Mesenchymal stem cell (in vitro differentiated cells and primary cell): Measurements from ENCODE around the gene NTSR1.

Experiments used
- DNase-seq: peaks from one replicate; pipeline ENCODE4 v3.0.0-alpha.2; 2013
- H2AFZ ChIP-seq: one replicate; pipeline ENCODE4 v1.6.1; 2013; ENCODE audit warnings: low read depth, mild to moderate bottlenecking, control low read depth, inconsistent platforms, low read length, moderate library complexity
- H2AK5ac ChIP-seq: 2 replicates; pipeline ENCODE4 v1.6.1; 2013; ENCODE audit warnings: low read length, moderate library complexity, mild to moderate bottlenecking, inconsistent platforms; ENCODE audit not compliant: severe bottlenecking
- H2BK120ac ChIP-seq: one replicate; pipeline ENCODE4 v1.6.1; 2013; ENCODE audit warnings: low read depth, mild to moderate bottlenecking, inconsistent platforms, low read length, moderate library complexity
- H2BK12ac ChIP-seq, 2 experiments: one replicate each; pipeline ENCODE4 v1.6.1; 2013; ENCODE audit warnings: inconsistent platforms in 2 of 2, low read length in 2 of 2, mild to moderate bottlenecking in 2 of 2, moderate library complexity in 2 of 2, control low read depth in 1 of 2
- H2BK15ac ChIP-seq: one replicate; pipeline ENCODE4 v1.6.1; 2013; ENCODE audit warnings: mild to moderate bottlenecking, low read depth, inconsistent platforms; ENCODE audit not compliant: poor library complexity, severe bottlenecking
- H2BK5ac ChIP-seq: 2 replicates; pipeline ENCODE4 v1.6.1; 2013; ENCODE audit warnings: low read depth, mild to moderate bottlenecking, low read length, control low read depth, inconsistent platforms; ENCODE audit not compliant: poor library complexity, severe bottlenecking
- H3K14ac ChIP-seq, 2 experiments: one replicate each; pipeline ENCODE4 v1.6.1; 2013; ENCODE audit warnings: inconsistent platforms in 2 of 2, low read length in 2 of 2, control low read depth in 1 of 2, mild to moderate bottlenecking in 1 of 2, moderate library complexity in 1 of 2
- H3K18ac ChIP-seq, 2 experiments: one replicate each; pipeline ENCODE4 v1.6.1; 2013; ENCODE audit warnings: inconsistent platforms in 2 of 2, low read length in 2 of 2, control low read depth in 1 of 2, low read depth in 1 of 2, mild to moderate bottlenecking in 1 of 2
- H3K23ac ChIP-seq, 2 experiments: one replicate each; pipeline ENCODE4 v1.6.1; 2013; ENCODE audit warnings: inconsistent platforms in 2 of 2, low read length in 2 of 2, mild to moderate bottlenecking in 2 of 2, moderate library complexity in 2 of 2, control low read depth in 1 of 2
- H3K27ac ChIP-seq: 2 replicates; pipeline ENCODE4 v1.5.1; 2013; ENCODE audit warnings: mild to moderate bottlenecking, moderate library complexity, low read length, control low read depth, inconsistent platforms; ENCODE audit not compliant: poor library complexity, severe bottlenecking
- H3K27me3 ChIP-seq, 2 experiments: 2 replicates each; pipeline versions ENCODE4 v1.6.1 to v1.7.0; 2013; ENCODE audit warnings: low read length in 2 of 2, mild to moderate bottlenecking in 2 of 2, moderate library complexity in 2 of 2, control low read depth in 1 of 2, inconsistent platforms in 1 of 2; ENCODE audit not compliant: control insufficient read depth in 1 of 2, insufficient read depth in 1 of 2
- H3K36me3 ChIP-seq, 2 experiments: 2 replicates each; pipeline versions ENCODE4 v1.6.1 to v1.7.0; 2013; ENCODE audit warnings: low read length in 2 of 2, control low read depth in 1 of 2, inconsistent platforms in 1 of 2, low read depth in 1 of 2, mild to moderate bottlenecking in 1 of 2; ENCODE audit not compliant: insufficient read depth in 2 of 2, control insufficient read depth in 1 of 2
- H3K4ac ChIP-seq, 2 experiments: one replicate each; pipeline ENCODE4 v1.6.1; 2013; ENCODE audit warnings: inconsistent platforms in 2 of 2, low read length in 2 of 2, mild to moderate bottlenecking in 2 of 2, moderate library complexity in 2 of 2, control low read depth in 1 of 2, low read depth in 1 of 2
- H3K4me1 ChIP-seq: 2 replicates; pipeline ENCODE4 v1.6.1; 2013; ENCODE audit warnings: low read depth, low read length, control low read depth; ENCODE audit not compliant: control insufficient read depth, insufficient read depth
- H3K4me2 ChIP-seq: 2 replicates; pipeline ENCODE4 v1.6.1; 2013; ENCODE audit warnings: low read length, mild to moderate bottlenecking, inconsistent platforms; ENCODE audit not compliant: poor library complexity, severe bottlenecking
- H3K4me3 ChIP-seq, 2 experiments: 2 replicates each; pipeline versions ENCODE4 v1.5.1 to v1.7.0; 2013; ENCODE audit warnings: low read length in 2 of 2, mild to moderate bottlenecking in 2 of 2, control low read depth in 1 of 2, low read depth in 1 of 2; ENCODE audit not compliant: insufficient read depth in 1 of 2
- H3K79me1 ChIP-seq: replicated peaks from 2 replicates; pipeline ENCODE4 v1.6.1; 2013; ENCODE audit warnings: mild to moderate bottlenecking, control low read depth, low read length, inconsistent platforms; ENCODE audit not compliant: poor library complexity, severe bottlenecking
- H3K9ac ChIP-seq: 2 replicates; pipeline ENCODE4 v1.7.0; 2013; ENCODE audit warnings: mild to moderate bottlenecking, low read length, moderate library complexity
- H3K9me3 ChIP-seq: 2 replicates; pipeline ENCODE4 v1.7.0; 2013; ENCODE audit warnings: mild to moderate bottlenecking, low read length; ENCODE audit not compliant: control insufficient read depth
- H4K8ac ChIP-seq: one replicate; pipeline ENCODE4 v1.6.1; 2013; ENCODE audit warnings: inconsistent platforms, mild to moderate bottlenecking, low read length, moderate library complexity
- H4K91ac ChIP-seq: one replicate; pipeline ENCODE4 v1.6.1; 2013; ENCODE audit warnings: mild to moderate bottlenecking, low read length, inconsistent platforms
- WGBS: methylation state at CpG from one replicate; pipeline ENCODE4 v1.1.7; 2013; ENCODE audit warnings: mixed read lengths; 5-methylcytosine and 5-hydroxymethylcytosine counted together

NTSR1 gene

DNA sequence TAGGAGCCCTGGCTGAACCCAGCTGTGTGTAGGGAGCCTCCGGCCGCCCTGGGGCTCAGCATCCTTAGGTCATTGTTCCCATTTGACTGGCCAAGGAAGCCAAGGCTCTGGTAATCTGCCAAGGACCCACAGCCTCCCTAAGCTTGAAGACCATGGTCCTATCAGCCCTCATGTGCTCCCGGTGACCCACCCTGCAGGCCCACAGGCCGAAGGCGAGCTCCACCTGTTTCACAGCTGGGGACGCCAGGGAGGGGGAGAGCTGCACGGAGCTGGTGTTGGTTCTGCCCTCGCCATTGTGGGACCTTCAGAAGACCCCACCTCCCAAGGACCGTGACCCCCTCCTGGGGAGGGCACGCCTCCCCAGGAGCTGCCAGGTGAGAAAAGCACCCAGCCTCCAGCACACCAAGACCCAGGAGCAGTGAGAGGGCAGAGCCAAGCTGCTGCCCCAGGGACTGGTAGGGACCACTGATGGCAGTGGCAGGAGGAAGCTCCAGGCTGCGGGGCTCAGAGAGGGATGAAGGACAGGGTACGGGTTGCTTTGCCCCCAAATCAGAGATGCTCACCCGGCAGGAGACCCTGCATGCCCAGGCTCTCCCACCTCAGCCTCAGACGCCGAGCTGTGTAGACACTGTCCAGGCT is 56.9 kb downstream of the NTSR1 start:
- 87% methylated on average over 15 of the region's 15 CpGs for WGBS
- H3K9me3 ChIP-seq = no peaks in the 10 kb centered on the region

GRCh38 chr20:62766071-62766450 is 57.4 kb downstream of the NTSR1 start:
- DNase-seq = no peak
- no peak overlapping the region for H2AFZ ChIP-seq
- peaks cover 12% of the 10 kb centered on the region for H3K4me1 ChIP-seq
- H3K4ac ChIP-seq = no peak overlapping the region
- H3K4me3 ChIP-seq = no peak overlapping the region
- no peak overlapping the region for H2BK5ac ChIP-seq
- 80% methylated on average over 1 of the region's 10 CpGs for WGBS
- H2AK5ac ChIP-seq = no peak overlapping the region
- no peaks in the 10 kb centered on the region for H3K9me3 ChIP-seq
- no peak overlapping the region for H2BK15ac ChIP-seq
- H3K4me2 ChIP-seq = no peak overlapping the region
- no peak overlapping the region for H3K18ac ChIP-seq
- no peak overlapping the region for H4K91ac ChIP-seq
- H2BK120ac ChIP-seq = no peak overlapping the region
- H3K27me3 ChIP-seq = peaks cover 33 to 74% of the 10 kb centered on the region in 2 experiments
- no peak overlapping the region for H3K27ac ChIP-seq
- H3K23ac ChIP-seq = no peak overlapping the region
- H3K14ac ChIP-seq = no peak overlapping the region
- H3K36me3 ChIP-seq = no peaks in the 10 kb centered on the region
- H2BK12ac ChIP-seq = no peak overlapping the region
- no peaks in the 10 kb centered on the region for H3K79me1 ChIP-seq
- no peak overlapping the region for H4K8ac ChIP-seq
- H3K9ac ChIP-seq = no peak overlapping the region

More for the DNA sequence above, 56.9 kb downstream of the NTSR1 start:
- no peak overlapping the region for H4K91ac ChIP-seq
- H3K27ac ChIP-seq = no peak overlapping the region
- H3K36me3 ChIP-seq = no peaks in the 10 kb centered on the region
- no peak overlapping the region for H2BK120ac ChIP-seq
- H2BK12ac ChIP-seq = no peak overlapping the region
- H3K27me3 ChIP-seq = peaks cover 33 to 70% of the 10 kb centered on the region in 2 experiments
- no peak overlapping the region for H2AK5ac ChIP-seq
- H4K8ac ChIP-seq = no peak overlapping the region
- H2BK15ac ChIP-seq = no peak overlapping the region
- no peak overlapping the region for H3K18ac ChIP-seq
- no peak overlapping the region for H2AFZ ChIP-seq
- no peak overlapping the region for H2BK5ac ChIP-seq
- no peak overlapping the region for H3K23ac ChIP-seq
- H3K4ac ChIP-seq = no peak overlapping the region
- H3K4me2 ChIP-seq = no peak overlapping the region
- no peak overlapping the region for H3K14ac ChIP-seq
- H3K4me3 ChIP-seq = no peak overlapping the region
- H3K9ac ChIP-seq = no peak overlapping the region
- no peaks in the 10 kb centered on the region for H3K79me1 ChIP-seq
- no peak for DNase-seq
- peaks cover 12% of the 10 kb centered on the region for H3K4me1 ChIP-seq

DNA sequence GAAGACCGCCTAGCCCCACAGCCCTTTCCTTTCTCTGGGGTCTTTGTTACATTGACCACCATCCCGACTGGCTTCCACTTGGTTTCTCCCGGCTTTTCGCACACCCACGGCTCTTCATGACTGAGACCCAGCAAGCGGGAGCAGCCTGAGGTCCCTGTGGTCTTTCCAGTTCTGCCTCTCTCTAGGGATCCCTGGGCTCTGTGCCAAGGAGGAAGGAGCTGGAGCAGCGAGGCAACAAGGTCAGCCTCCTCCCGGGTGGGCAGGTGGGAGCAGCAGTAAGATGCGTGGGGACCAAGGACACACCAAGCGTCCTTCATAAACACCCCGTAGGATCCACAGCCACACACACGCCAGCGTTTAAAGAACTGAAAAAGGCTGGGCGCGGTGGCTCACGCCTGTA is 58.1 kb downstream of the NTSR1 start:
- Histone ChIP-seq H2BK120ac (no peak overlapping the region), H3K79me1 (no peaks in the 10 kb centered on the region)
- no peak for DNase-seq

GRCh38 chr20:62768234-62768546 is 59.6 kb downstream of the NTSR1 start:
- Histone ChIP-seq H2BK15ac (no peak overlapping the region), H3K4me3 (peak overlapping the region in 1 of 2 experiments; percentile 22), H3K23ac (no peak overlapping the region), H2BK12ac (no peak overlapping the region), H3K27ac (no peak overlapping the region), H3K14ac (no peak overlapping the region), H2BK120ac (no peak overlapping the region), H4K8ac (no peak overlapping the region), H3K9ac (no peak overlapping the region), H3K36me3 (no peaks in the 10 kb centered on the region), H3K18ac (no peak overlapping the region), H4K91ac (no peak overlapping the region), H2AK5ac (no peak overlapping the region), H3K9me3 (no peaks in the 10 kb centered on the region), H3K4me2 (no peak overlapping the region), H3K4me1 (peaks cover 12% of the 10 kb centered on the region), H3K79me1 (no peaks in the 10 kb centered on the region), H3K27me3 (peaks cover 43 to 68% of the 10 kb centered on the region in 2 experiments), H3K4ac (no peak overlapping the region), H2AFZ (no peak overlapping the region), H2BK5ac (no peak overlapping the region)
- DNase-seq = no peak
- 73% methylated on average over 8 of the region's 8 CpGs for WGBS

More for the DNA sequence above, 58.1 kb downstream of the NTSR1 start:
- H3K4me2 ChIP-seq = no peak overlapping the region
- no peak overlapping the region for H3K9ac ChIP-seq
- H3K4me3 ChIP-seq = no peak overlapping the region
- no peaks in the 10 kb centered on the region for H3K36me3 ChIP-seq
- no peak overlapping the region for H4K91ac ChIP-seq
- H2BK5ac ChIP-seq = no peak overlapping the region
- no peak overlapping the region for H2AK5ac ChIP-seq
- H4K8ac ChIP-seq = no peak overlapping the region
- no peak overlapping the region for H2AFZ ChIP-seq
- peaks cover 33 to 72% of the 10 kb centered on the region in 2 experiments for H3K27me3 ChIP-seq
- no peak overlapping the region for H3K27ac ChIP-seq
- no peak overlapping the region for H3K23ac ChIP-seq
- no peak overlapping the region for H2BK12ac ChIP-seq
- H3K4me1 ChIP-seq = peaks cover 12% of the 10 kb centered on the region
- H3K4ac ChIP-seq = no peak overlapping the region
- WGBS = 90% methylated on average over 16 of the region's 16 CpGs
- H3K14ac ChIP-seq = no peak overlapping the region
- H2BK15ac ChIP-seq = no peak overlapping the region
- no peak overlapping the region for H3K18ac ChIP-seq
- no peaks in the 10 kb centered on the region for H3K9me3 ChIP-seq
